ENCODE measurements around the gene APOE.
A peak's percentile ranks its signal among the peaks of the same experiment; 100 is the strongest.
"Not testable (repeated sequence)": the region's sequence is repeated elsewhere in the genome, so short reads cannot be mapped to it uniquely, and the experiment has no call there.

Gene APOE

DNA sequence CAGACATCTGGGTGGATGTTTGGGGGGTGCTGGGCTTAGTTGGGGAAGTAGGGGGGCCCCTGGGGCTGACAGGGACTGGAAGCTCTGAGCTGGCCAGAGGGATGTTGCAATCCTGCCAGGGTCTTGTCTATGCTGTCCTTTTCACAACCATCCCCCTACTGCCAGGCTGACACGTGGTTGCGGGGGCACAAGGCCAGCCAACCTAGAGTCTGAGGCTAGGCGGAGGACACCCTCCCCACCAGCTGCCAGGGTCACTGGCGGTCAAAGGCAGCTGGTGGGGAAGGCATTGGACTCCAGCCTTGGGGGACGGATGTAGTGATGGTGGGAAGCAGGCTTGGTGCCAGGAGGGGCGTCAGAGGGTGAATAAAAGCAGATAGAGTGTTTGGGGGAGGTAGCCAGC, 7.3 kb downstream of the APOE start:
- TF ChIP-seq, protein P1, sequence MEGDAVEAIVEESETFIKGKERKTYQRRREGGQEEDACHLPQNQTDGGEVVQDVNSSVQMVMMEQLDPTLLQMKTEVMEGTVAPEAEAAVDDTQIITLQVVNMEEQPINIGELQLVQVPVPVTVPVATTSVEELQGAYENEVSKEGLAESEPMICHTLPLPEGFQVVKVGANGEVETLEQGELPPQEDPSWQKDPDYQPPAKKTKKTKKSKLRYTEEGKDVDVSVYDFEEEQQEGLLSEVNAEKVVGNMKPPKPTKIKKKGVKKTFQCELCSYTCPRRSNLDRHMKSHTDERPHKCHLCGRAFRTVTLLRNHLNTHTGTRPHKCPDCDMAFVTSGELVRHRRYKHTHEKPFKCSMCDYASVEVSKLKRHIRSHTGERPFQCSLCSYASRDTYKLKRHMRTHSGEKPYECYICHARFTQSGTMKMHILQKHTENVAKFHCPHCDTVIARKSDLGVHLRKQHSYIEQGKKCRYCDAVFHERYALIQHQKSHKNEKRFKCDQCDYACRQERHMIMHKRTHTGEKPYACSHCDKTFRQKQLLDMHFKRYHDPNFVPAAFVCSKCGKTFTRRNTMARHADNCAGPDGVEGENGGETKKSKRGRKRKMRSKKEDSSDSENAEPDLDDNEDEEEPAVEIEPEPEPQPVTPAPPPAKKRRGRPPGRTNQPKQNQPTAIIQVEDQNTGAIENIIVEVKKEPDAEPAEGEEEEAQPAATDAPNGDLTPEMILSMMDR (IDR thresholded peaks at IDR 0.05; ENCODE audit: insufficient read depth, low read depth, low read length, missing control alignments), result no peak
- no peak overlapping the region for H3K4me3 ChIP-seq (ENCODE audit: low read length)
- no peak for DNase-seq (ENCODE audit: low read depth)

DNA sequence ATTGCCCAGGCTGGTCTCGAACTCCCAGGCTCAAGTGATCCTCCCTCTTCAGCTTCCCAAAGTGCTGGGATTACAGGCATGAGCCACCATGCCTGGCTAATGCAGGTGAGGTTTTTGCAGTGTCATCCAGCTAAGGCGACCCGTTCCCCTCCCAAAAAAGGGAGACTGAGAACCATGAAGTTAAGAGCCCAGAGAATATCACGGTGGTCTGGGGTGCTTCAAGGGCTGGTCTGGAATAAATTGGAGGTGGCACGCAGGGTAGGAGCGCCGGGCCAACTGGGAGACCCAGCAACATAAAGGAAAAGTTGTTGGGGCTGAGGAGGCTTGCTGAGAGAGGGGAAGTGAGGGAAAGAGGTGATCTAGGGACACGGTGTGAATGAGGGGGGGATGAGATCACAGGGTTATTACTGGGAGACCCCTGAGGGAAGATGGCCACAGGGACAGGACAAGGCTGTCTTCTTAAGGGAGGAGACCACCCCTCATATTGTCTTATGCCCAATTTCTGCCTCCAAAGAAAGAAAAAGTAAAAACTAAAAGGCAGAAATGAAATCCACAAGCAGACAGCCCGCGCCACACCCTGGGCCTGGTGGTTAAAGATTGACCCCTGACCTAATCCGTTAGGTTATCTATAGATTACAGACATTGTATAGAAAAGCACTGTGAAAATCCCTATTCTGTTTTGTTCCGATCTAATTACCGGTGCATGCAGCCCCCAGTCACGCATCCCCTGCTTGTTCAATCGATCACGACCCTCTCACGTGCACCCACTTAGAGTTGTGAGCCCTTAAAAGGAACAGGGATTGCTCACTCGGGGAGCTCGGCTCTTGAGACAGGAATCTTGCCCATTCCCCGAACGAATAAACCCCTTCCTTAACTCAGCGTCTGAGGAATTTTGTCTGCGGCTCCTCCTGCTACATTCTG, 8.2 kb downstream of the APOE start:
- H3K4me3 ChIP-seq (ENCODE audit: low read length), result peak overlapping the region; percentile 63
- DNase-seq (ENCODE audit: low read depth), result not testable (repeated sequence)

DNA sequence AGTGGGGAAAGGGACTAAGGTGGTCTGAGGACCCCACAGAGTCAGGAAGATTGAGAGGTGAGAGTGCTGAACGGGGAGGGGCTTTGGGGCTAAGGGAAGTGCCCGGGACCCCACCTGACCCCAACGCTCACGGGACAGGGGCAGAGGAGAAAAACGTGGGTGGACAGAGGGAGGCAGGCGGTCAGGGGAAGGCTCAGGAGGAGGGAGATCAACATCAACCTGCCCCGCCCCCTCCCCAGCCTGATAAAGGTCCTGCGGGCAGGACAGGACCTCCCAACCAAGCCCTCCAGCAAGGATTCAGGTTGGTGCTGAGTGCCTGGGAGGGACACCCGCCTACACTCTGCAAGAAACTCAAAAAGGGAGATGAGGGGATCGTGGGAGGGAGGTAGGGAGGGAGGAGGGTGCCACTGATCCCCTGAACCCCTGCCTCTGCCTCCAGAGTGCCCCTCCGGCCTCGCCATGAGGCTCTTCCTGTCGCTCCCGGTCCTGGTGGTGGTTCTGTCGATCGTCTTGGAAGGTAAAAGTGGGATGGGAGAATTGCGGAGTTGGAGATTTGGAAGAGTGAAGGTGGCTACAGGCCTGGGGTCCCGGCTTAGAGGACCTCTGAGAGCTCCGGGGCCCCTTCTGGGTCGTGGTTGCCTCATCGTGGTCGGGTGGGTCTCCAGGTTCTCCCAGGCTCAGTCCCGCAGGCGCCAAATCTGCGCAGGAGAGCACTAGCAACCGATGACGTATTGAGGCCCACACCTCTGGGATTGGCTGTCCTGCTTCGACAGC, 9.0 kb downstream of the APOE start, which contains the start of gene APOC1:
APOC1 (plus strand) TSS at position 176 of the 774 bp plus-strand sequence; CDS start at position 460, 284 bp downstream.
- peak; percentile 83 for DNase-seq (ENCODE audit: low read depth)
- peak within 1 kb of the TSS; percentile 63 for H3K4me3 ChIP-seq (ENCODE audit: low read length)

DNA sequence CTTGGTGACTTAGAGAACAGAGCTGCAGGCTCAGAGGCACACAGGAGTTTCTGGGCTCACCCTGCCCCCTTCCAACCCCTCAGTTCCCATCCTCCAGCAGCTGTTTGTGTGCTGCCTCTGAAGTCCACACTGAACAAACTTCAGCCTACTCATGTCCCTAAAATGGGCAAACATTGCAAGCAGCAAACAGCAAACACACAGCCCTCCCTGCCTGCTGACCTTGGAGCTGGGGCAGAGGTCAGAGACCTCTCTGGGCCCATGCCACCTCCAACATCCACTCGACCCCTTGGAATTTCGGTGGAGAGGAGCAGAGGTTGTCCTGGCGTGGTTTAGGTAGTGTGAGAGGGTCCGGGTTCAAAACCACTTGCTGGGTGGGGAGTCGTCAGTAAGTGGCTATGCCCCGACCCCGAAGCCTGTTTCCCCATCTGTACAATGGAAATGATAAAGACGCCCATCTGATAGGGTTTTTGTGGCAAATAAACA, 18.7 kb downstream of the APOE start:
- no peak for DNase-seq (ENCODE audit: low read depth)
- TF ChIP-seq, protein P1 (IDR thresholded peaks at IDR 0.05; ENCODE audit: insufficient read depth, low read depth, low read length, missing control alignments), result no peak
- no peak overlapping the region for H3K4me3 ChIP-seq (ENCODE audit: low read length)

DNA sequence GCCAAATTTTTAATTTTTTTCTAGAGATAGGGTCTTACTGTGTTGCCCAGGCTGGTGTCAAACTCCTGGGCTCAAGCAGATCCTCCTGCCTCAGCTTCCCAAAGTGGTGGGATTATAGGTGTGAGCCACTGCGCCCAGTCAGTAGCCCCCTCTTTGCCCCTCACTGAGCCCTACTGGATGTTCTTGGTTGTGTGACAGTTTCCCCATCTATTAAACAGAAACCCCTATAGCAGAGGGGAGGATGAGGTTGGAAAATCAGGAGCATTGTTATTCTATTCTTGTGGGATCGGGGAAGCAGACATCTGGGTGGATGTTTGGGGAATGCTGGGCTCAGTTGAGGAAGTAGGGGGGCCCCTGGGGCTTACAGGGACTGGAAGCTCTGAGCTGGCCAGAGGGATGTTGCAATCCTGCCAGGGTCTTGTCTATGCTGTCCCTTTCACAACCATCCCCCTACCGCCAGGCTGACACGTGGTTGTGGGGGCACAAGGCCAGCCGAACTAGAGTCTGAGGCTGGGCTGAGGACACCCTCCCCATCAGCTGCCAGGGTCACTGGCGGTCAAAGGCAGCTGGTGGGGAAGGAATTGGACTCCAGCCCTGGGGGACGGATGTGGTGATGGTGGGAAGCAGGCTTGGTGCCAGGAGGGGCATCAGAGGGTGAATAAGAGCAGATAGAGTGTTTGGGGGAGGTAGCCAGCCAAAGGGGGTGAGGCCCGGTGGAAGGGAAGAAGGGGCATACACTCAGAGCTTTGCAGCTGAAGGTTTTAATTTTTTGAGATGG, 19.7 kb downstream of the APOE start:
- H3K4me3 ChIP-seq (ENCODE audit: low read length), result no peak overlapping the region
- TF ChIP-seq, protein P1 (IDR thresholded peaks at IDR 0.05; ENCODE audit: insufficient read depth, low read depth, low read length, missing control alignments), result no peak
- DNase-seq (ENCODE audit: low read depth), result no peak

DNA sequence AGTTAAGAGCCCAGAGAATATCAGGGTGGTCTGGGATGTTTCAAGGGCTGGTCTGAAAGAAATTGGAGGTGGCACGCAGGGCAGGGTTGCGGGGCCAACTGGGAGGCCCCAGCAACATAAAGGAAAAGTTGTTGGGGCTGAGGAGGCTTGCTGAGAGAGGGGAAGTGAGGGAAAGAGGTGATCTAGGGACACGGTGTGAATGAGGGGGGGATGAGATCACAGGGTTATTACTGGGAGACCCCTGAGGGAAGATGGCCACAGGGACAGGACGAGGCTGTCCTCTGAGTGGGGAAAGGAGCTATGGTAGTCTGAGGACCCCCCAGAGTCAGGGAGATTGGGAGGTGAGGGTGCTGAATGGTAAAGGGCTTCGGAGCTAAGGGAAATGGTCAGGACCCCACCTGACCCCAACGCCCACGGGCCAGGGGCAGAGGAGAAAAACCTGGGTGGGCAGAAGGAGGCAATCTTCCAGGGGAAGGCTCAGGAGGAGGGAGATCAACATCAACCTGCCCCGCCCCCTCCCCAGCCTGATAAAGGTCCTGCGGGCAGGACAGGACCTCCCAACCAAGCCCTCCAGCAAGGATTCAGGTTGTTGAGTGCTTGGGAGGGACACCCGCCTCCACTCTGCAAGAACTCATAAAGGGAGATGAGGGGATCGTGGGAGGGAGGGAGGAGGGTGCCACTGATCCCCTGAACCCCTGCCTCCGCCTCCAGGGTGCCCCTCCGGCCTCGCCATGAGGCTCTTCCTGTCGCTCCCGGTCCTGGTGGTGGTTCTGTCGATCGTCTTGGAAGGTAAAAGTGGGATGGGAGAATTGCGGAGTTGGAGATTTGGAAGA, 20.9 kb downstream of the APOE start:
- H3K4me3 ChIP-seq (ENCODE audit: low read length), result not testable (repeated sequence)

DNA sequence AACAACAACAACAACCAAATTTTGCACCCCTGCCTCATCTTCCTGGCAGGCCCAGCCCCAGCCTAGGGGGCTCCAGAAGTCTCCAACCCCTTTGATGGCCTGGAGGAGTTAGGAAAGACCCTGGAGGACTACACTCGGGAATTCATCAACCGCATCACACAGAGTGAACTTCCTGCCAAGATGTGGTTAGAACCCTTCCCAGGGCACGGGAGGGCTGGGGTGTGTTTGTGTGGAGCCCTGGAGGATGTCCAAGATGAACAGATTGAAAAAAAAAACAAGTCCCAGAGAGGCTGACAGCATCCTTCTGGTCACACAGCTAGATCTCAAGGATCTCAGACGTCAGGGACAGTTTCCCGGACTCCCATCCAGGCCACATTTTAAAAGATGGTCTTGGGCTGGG, 22.1 kb downstream of the APOE start:
- TF ChIP-seq, protein P1 (IDR thresholded peaks at IDR 0.05; ENCODE audit: insufficient read depth, low read depth, low read length, missing control alignments), result no peak
- no peak overlapping the region for H3K4me3 ChIP-seq (ENCODE audit: low read length)
- no peak for DNase-seq (ENCODE audit: low read depth)

More for the DNA sequence above, 20.9 kb downstream of the APOE start:
- DNase-seq (ENCODE audit: low read depth), result not testable (repeated sequence)

All from epithelial cell of esophagus (primary cell).